Psoas muscle (tissue), 8 donors: Measurements from ENCODE around the gene SLC5A10. TPM values are rescaled to one million over a fixed set of nuclear protein-coding genes. Genes with fewer than 3 reads are reported as not detected.
"Not testable (repeated sequence)": the region's sequence is repeated elsewhere in the genome, so short reads cannot be mapped to it uniquely, and the experiment has no call there.

Experiments
- ATAC-seq, 4 donors: fragments of 200-7000 bp; cut with Tn5 transposase; one replicate each; pipeline ENCODE4 v1.9.1; 2020; ENCODE audit warnings: moderate library complexity in 3 of 4, mild to moderate bottlenecking in 2 of 4
- DNase-seq, 2 donors: peaks; one replicate each; pipeline ENCODE4 v3.0.0-alpha.2; 2020
- H3K27ac ChIP-seq: fragments of 200-600 bp; one replicate; pipeline ENCODE4 v1.8.0; 2022
- H3K27me3 ChIP-seq, 3 donors: fragments of 200-600 bp in 1 of 3; one replicate each; pipeline versions ENCODE4 v1.6.1 to v1.8.0; 2013 to 2022; ENCODE audit warnings: low read length in 2 of 3, mild to moderate bottlenecking in 2 of 3, moderate library complexity in 1 of 3; ENCODE audit not compliant: insufficient read depth in 3 of 3
- H3K36me3 ChIP-seq, 2 donors: fragments of 200-600 bp in 1 of 2; one replicate each; pipeline versions ENCODE4 v1.6.1 to v1.8.0; 2013 to 2022; ENCODE audit warnings: low read depth in 1 of 2, mild to moderate bottlenecking in 1 of 2, moderate library complexity in 1 of 2; ENCODE audit not compliant: insufficient read depth in 1 of 2
- H3K4me1 ChIP-seq: fragments of 200-600 bp; one replicate; pipeline ENCODE4 v1.8.0; 2022
- H3K4me3 ChIP-seq: fragments of 200-600 bp; one replicate; pipeline ENCODE4 v1.8.0; 2022; ENCODE audit warnings: mild to moderate bottlenecking
- H3K9me3 ChIP-seq: fragments of 200-600 bp; one replicate; pipeline ENCODE4 v1.8.0; 2022
- CTCF ChIP-seq: fragments of 200-600 bp; IDR thresholded peaks from one replicate; pipeline ENCODE4 v1.8.0; 2022; ENCODE audit warnings: antibody characterized with exemption
- WGBS, 3 donors: extraction: QIAGEN DNeasy Blood & Tissue Kit; methylation state at CpG; one replicate each; pipeline versions ENCODE4 v1.1.6 to v1.1.7; 2013; 5-methylcytosine and 5-hydroxymethylcytosine counted together
- intact Hi-C, 2 donors: fragments of 100-400 bp; cut with DNase I; formaldehyde crosslinking; loops; one replicate each; pipeline versions ENCODE4 v1.11.0 to v1.14.2; 2022
- polyA plus RNA-seq, 3 donors: library from polyadenylated mRNA; stranded (reverse); fragments of 200-250 nt; gene quantifications; one replicate each; pipeline ENCODE4 v1.2.3, GENCODE V29; 2013
- total RNA-seq, 4 donors: library from RNA; stranded (reverse); fragmentation: NEBNext Ultra II Directional in 2 of 4; extraction: Animal tissue kit (Norgen Biotek cat#: 25700) in 2 of 4; gene quantifications; one replicate each; pipeline versions ENCODE4 v1.2.1 to v1.2.4, GENCODE V29; 2021 to 2023
- donor health status: healthy with polysubstance abuse.
- donor health status: DM: no; HTN: no; CAD: no; lungs with moderate emphysema.
- donor health status: Bipolar disorder and iron deficiency.
- donor health status: healthy.
- donor health status: DM: yes; HTN: yes; CAD: no.
- donor health status: DM: no; HTN: no; CAD: no.
- donor health status: DM: no; HTN: no; CAD: no.
- donor health status: DM: yes; HTN: yes; CAD: no.

SLC5A10 gene
- total and polyA plus RNA-seq, 7 donors, result 0.03 TPM; not detected in 6

- intact Hi-C loops, result no loop called here
Observed at GRCh38 chr17:18954321-18954720, 2.4 kb downstream of the SLC5A10 start.

DNA sequence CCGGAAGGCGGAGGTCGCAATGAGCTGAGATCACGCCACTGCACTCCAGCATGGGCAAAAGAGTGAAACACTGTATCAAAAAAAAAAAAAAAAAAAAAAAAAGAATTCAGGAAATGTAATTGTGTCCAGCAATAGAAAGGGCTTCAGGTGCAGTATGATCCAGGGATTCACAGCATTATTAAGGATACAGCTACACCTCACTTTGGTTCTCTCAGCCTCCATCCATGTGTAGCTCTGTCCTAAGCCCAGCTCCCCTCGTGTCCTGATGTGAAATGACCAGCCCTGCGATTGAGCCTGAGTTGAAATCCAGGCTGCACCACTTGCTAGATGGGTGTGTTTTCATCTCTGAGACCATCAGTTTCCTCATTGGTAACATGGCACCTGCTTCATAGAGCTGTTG is 3.0 kb downstream of the SLC5A10 start:
- WGBS, 3 donors, result 92 to 98% (median 96%) methylated on average over 6 of the region's 6 CpGs
- Histone ChIP-seq H3K27me3 (peaks cover 0 to 13% (median 5%) of the 10 kb centered on the region in 3 donors), H3K27ac (no peak overlapping the region), H3K36me3 (no peaks in the 10 kb centered on the region), H3K4me1 (no peaks in the 10 kb centered on the region), H3K9me3 (no peaks in the 10 kb centered on the region), H3K4me3 (no peak overlapping the region)
- no peak for TF ChIP-seq CTCF
- DNase-seq (peak in 1 of 2 donors; percentile 2), ATAC-seq (no peak)
- intact Hi-C loops, result no loop called here

More at GRCh38 chr17:18954321-18954720, 2.4 kb downstream of the SLC5A10 start:
- no peak overlapping the region for H3K4me3 ChIP-seq
- WGBS, 3 donors, result 84 to 95% (median 88%) methylated on average over 3 of the region's 3 CpGs
- ATAC-seq, result no peak
- H3K27me3 ChIP-seq, result peaks cover 0 to 17% (median 7%) of the 10 kb centered on the region in 3 donors
- DNase-seq, result no peak
- H3K4me1 ChIP-seq, result no peaks in the 10 kb centered on the region
- H3K9me3 ChIP-seq, result no peaks in the 10 kb centered on the region
- TF ChIP-seq CTCF, result no peak
- no peaks in the 10 kb centered on the region for H3K36me3 ChIP-seq
- no peak overlapping the region for H3K27ac ChIP-seq

DNA sequence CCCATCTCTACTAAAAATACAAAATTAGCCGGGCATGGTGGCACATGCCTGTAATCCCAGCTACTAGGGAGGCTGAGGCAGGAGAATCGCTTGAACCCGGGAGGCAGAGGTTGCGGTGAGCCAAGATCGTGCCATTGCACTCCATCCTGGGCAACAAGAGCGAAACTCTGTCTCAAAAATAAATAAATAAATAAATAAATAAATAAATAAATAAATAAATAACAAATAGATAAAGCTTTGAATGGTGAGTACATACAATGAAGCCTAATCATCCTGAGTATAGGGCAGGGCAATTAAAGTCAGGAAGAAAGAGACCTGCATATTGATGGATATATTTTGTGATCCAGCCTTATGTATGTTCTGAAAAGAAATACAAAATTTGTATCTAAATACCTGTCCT is 4.1 kb downstream of the SLC5A10 start:
- H3K27ac ChIP-seq, H3K9me3 ChIP-seq, H3K4me1 ChIP-seq, ATAC-seq, H3K27me3 ChIP-seq, DNase-seq, H3K36me3 ChIP-seq, H3K4me3 ChIP-seq, intact Hi-C loops: not testable (repeated sequence)
- 95 to 96% (median 95%) methylated on average over 6 of the region's 6 CpGs for WGBS, 3 donors

- no peaks in the 10 kb centered on the region for H3K9me3 ChIP-seq
- intact Hi-C loops, result no loop called here
- TF ChIP-seq CTCF, result no peak
- WGBS, 3 donors, result 90 to 91% (median 90%) methylated on average over 3 of the region's 3 CpGs
- no peaks in the 10 kb centered on the region for H3K36me3 ChIP-seq
- DNase-seq, result peak in 1 of 2 donors; percentile 4
- no peak for ATAC-seq
- no peaks in the 10 kb centered on the region for H3K27me3 ChIP-seq
- H3K4me1 ChIP-seq, result no peaks in the 10 kb centered on the region
- H3K27ac ChIP-seq, result no peak overlapping the region
- no peak overlapping the region for H3K4me3 ChIP-seq
Observed at GRCh38 chr17:18956581-18956980, 4.6 kb downstream of the SLC5A10 start.

DNA sequence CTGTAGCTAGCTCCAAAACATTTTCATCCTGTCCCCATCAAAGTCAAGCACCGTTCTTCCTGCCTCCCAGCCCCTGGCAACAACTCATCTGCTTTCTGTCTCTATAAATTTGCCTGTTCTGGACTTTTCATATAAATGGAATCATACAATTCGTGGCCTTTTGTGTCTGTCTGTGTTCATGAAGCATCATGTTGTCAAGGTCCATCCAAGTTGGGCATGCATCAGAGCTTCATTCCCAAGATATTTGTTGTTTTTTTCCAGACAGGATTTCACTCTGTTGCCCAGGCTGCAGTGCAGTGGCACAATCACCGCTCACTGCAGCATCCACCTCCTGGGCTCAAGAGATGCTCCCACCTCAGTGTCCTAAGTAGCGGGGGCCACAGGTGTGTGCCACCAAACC is 5.9 kb downstream of the SLC5A10 start:
- intact Hi-C loops, result no loop called here
- peak in 1 of 2 donors; percentile 39 for DNase-seq
- no peaks in the 10 kb centered on the region for H3K27me3 ChIP-seq
- no peaks in the 10 kb centered on the region for H3K36me3 ChIP-seq
- WGBS, 3 donors, result 71 to 82% (median 74%) methylated on average over 4 of the region's 4 CpGs
- no peak for TF ChIP-seq CTCF
- H3K9me3 ChIP-seq, result no peaks in the 10 kb centered on the region
- ATAC-seq, result no peak
- no peaks in the 10 kb centered on the region for H3K4me1 ChIP-seq
- H3K4me3 ChIP-seq, result no peak overlapping the region
- H3K27ac ChIP-seq, result no peak overlapping the region
